GM21786 (cell line): Measurements from ENCODE around the gene TRIM33.
"Not testable (repeated sequence)": the region's sequence is repeated elsewhere in the genome, so short reads cannot be mapped to it uniquely, and the experiment has no call there.

Experiments used
- ATAC-seq: cut with Tn5 transposase; IDR thresholded peaks from one replicate; pipeline ENCODE4 v1.9.1; 2021; ENCODE audit not compliant: unreplicated experiment

The TRIM33 gene

GRCh38 chr1:114468710-114469468, 42.1 kb downstream of the TRIM33 start:
- ATAC-seq: no peak

DNA sequence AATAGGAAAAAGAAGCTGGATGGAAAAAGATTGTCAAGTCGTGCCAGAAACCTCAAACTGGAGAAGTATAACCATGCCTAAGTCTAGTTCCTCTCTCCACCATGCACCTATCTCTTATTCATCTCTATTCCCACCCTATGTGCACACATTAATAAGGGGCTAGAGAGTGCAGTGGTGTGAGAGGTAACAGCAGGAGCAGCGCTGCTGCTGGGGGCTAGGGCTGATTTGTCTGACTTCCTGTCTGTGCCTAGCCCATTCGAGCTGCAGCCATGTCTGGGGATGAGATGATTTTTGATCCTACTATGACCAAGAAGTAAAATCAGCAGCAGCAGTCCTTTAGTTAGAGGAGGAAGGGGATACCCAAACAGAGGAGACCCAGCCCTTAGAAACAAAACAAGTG, 43.0 kb downstream of the TRIM33 start:
- no peak for ATAC-seq

DNA sequence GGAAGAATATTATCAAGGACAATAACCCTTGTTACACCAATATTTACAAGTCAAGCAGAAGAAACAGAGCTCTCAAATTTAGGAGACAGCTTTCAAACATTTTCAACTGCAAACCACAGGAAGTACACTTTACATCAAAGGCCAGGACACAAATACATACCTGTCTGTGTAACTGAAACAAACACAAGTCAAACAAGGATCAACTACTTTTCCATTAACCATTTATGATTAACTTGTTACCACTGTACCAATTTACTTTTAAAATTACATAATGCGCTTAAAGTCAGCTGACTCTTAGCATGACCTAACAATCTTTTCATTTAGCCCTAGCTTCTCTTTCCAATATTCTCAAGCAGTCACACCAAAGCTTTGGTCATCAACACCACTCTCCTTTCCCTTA, 43.5 kb downstream of the TRIM33 start:
- ATAC-seq: no peak

DNA sequence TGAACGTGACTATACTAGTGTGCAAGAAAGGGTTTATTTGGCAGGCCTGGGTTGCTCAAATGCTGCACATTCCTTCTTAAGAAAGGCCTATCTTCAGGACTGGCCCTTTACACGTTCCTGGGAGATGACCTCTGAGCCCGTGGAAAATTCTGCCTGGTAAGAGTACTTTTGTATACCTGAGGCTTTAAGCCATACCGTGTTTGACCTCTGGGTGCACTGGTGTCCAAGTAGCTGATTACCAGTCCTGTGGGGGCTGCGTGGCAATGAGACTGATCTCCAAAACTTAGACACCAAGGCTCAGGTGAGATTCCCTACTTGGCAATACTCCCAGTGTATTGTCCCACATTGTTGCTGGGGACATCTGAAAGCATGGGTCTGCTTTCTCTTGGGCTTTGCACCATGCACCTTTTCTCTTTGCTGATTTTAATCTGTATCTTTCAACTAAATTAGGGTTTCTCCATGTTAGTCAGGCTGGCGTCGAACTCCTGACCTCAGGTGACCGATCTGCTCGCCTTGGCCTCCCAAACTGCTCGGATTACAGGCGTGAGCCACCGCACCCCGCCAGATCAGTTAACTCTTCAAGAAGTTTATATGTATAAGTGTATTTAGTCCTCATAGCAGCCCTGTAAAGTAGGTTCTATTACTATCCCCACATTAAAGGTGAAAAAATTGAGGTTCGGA, 44.5 kb downstream of the TRIM33 start:
- ATAC-seq: no peak

DNA sequence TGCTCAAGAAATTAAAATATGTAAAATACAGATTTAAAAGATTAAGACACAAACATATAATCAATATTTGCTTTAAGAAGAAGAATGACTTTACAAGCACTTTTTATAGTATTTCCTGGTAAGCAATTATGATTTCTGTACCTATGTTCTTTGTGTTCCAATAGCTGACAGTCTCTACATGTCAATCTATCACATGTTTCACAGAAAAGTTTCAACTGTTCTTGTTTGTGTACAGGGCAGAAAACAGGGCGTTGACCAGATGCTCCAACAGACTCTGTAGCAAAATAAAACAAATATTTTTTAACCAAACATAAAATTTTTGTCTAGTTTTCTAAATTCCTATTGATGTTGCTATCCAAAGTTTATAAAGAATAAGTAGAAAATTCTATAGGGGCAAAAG, 48.0 kb downstream of the TRIM33 start:
- no peak for ATAC-seq

DNA sequence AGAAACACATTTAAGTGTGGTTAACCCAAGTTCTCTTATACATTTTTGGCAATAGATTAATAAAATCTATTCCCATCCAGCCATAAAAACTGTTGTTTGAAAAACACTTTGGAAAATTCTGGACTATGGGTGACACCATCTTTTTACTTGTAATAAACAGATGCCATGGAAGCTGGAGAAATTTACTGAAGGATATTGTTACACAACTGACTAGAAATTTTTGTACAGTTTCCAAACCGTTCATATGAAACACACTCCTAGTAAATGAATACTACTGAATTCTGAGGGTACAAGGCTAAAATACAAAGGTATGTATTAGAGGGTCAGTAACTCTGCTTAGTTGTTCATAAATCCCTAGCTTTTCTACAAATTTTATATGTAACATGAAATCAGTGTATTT, 48.7 kb downstream of the TRIM33 start:
- ATAC-seq: no peak

- ATAC-seq: no peak
Observed at GRCh38 chr1:114458237-114458777, 52.7 kb downstream of the TRIM33 start.

GRCh38 chr1:114457675-114458236, 53.2 kb downstream of the TRIM33 start:
- ATAC-seq: no peak

DNA sequence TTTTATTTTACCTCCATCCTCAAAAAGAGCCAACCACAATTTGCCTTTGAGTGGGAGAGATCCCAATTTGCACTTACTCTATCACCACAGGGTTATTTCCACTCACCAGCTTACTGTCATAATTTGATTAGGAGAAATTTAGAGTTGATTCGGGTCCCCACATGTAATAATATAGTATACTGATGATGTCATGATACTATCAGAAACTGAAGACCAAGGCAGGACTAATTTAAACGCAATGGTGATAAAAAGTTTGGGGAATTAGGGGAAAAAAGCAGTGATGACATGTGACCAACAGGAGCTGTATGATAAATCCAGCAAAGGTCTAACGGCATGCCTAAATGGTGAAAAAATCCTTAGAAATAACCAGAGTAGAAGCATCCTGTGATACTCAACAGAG, 54.4 kb downstream of the TRIM33 start:
- no peak for ATAC-seq

DNA sequence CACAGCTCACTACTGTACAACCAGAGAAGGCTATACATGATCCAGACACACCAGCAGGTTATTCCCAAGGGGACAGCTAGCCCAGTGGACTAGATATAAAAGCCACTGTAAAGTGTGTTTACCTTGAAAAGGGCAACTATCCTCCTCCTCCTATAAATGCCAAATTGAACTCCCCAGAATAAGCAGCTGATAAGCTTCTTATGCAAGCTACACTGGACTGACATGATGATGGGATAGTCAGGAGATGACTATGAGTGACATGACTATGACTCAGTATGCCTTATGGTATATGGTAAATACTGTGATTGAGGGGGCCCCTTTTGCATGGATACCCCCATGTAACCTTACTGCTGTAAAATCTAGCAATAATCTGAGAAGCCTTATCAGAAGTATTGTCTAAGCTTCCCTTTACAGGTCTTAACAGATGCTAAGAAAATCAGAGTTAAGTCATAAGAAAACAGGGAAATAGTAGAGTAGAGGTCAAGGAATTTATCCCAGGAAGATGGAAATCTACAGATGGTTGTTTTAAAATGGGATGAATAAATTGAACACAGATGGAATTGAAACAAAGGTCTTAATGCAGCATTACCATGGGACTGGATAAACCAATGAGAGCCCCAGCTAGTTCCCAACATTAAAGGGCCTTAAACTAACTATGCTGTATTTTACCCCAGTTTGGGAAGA, 55.8 kb downstream of the TRIM33 start:
- ATAC-seq: no peak

DNA sequence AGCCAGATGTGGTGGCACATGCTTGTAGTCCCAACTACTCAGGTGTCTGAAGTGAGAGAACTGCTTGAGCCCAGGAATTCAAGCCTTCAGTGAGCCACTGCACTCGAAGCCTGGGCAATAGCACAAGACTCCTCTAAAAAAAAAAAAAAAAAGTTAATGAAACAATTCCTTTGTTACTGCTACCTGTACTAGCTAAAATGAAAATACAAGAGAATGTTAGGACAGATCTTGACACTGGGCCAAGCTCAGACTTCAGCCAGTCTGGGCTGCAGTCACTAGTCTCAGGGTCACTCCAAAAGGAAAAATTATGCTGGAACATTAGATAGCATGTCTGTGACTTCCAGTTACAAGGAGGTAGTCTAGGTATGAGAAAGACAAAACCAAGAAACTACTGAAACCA, 56.5 kb downstream of the TRIM33 start:
- ATAC-seq: no peak

DNA sequence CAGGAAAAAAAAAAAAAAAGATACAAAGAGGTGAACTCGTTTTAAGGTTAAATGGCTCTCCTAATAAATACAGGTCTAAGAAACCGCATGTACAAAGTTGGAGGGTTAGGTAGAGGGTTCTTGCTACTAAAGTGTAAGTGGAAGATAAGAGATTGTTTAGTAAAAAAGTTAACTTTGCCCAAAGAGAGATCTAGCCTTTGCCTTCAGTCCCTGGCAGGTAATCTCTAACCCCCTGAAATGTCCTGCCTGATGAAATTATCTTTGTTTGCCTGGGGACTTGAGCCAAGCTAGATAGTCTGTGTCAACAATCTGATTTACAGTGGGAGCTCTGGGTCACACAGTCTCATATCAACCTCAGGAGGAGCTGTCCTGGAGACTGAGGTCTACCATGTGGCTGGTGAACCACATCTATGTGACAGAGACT, 57.6 kb downstream of the TRIM33 start:
- no peak for ATAC-seq

GRCh38 chr1:114448370-114449036, 62.5 kb downstream of the TRIM33 start:
- ATAC-seq: no peak

GRCh38 chr1:114446198-114446597, 64.8 kb downstream of the TRIM33 start:
- no peak for ATAC-seq

DNA sequence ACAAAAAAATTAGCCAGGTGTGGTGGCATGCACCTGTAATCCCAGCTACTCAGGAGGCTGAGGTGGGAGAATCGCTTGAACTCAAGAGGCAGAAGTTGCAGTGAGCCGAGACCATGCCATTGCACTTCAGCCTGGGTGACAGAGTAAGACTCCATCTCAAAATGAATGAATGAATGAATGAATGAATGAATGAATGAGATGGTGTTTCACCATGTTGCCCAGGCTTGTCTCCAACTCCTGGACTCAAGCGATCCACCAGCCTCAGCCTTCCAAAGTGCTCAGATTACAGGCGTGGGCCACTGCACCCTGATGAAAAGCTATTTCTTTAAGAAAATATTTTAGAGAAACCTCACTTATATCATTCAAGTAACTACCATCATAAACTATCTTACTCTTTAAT, 67.8 kb downstream of the TRIM33 start:
- ATAC-seq: not testable (repeated sequence)

DNA sequence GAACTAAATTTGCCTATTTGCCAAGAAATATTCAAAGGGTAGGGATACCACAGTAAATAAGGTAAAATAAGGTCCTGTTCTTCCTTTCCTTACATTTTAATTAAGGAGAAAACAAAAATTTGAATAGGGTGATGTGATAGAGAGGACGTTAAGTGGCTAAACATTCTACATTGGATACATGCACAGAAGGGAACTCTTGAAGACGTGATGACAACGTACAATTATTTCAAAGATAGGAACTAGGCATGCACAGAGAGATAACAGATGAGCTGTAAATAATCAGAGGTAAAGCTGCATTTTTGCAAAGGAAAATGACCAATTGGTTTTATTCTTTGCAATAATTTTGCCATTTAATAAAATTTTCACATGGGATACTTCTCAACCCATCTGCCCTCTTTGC, 69.7 kb downstream of the TRIM33 start:
- no peak for ATAC-seq

DNA sequence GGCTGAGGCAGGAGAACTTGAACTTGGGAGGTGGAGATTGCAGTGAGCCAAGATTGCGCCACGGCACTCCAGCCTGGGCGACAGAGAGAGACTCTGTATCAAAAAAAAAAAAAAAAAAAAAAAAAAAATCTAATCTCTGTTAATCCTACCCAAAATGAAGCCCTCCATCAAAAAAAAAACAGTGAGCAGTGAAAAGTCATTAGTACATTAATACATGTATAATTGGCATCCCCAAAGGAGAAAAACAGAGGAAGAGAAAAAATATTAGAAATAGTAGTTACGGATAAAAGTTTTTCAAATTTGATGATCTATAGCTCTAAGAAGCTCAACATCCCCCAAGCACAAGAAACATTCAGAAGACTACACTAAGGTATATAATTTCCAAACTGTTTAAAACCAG, 71.6 kb downstream of the TRIM33 start:
- no peak for ATAC-seq

- ATAC-seq: no peak
Observed at GRCh38 chr1:114437812-114438211, 73.2 kb downstream of the TRIM33 start.

- ATAC-seq: no peak
Observed at GRCh38 chr1:114436799-114437198, 74.2 kb downstream of the TRIM33 start.

GRCh38 chr1:114435088-114435715, 75.8 kb downstream of the TRIM33 start:
- no peak for ATAC-seq
